ENCODE data around the gene DCLK1. TPM values are rescaled to one million over a fixed set of nuclear protein-coding genes. Genes with fewer than 3 reads are reported as not detected.

DCLK1 gene
- total RNA-seq, 1 donor from 2014 or later: 1.5 TPM

- ATAC-seq: no peak
Observed at GRCh38 chr13:35822666-35823065, 308.5 kb downstream of the DCLK1 start.

GRCh38 chr13:35818633-35819067 lies 312.5 kb downstream of the DCLK1 start:
- ATAC-seq: no peak

- no peak for ATAC-seq
Observed at GRCh38 chr13:35817642-35818607, 313.3 kb downstream of the DCLK1 start.

- no peak for ATAC-seq
Observed at GRCh38 chr13:35814605-35815011, 316.6 kb downstream of the DCLK1 start.

- no peak for ATAC-seq
Observed at GRCh38 chr13:35812736-35813135, 318.4 kb downstream of the DCLK1 start.

GRCh38 chr13:35810321-35810720 lies 320.9 kb downstream of the DCLK1 start:
- ATAC-seq: no peak

- ATAC-seq: no peak
Observed at GRCh38 chr13:35808846-35809245, 322.3 kb downstream of the DCLK1 start.

GRCh38 chr13:35804901-35805300 lies 326.3 kb downstream of the DCLK1 start:
- no peak for ATAC-seq

- no peak for ATAC-seq
Observed at GRCh38 chr13:35797991-35798390, 333.2 kb downstream of the DCLK1 start.

GRCh38 chr13:35797244-35797643 lies 333.9 kb downstream of the DCLK1 start:
- ATAC-seq: no peak

- no peak for ATAC-seq
Observed at GRCh38 chr13:35796623-35797022, 334.6 kb downstream of the DCLK1 start.

- no peak for ATAC-seq
Observed at GRCh38 chr13:35794734-35795389, 336.3 kb downstream of the DCLK1 start.

- no peak for ATAC-seq
Observed at GRCh38 chr13:35793823-35794222, 337.4 kb downstream of the DCLK1 start.

- no peak for ATAC-seq
Observed at GRCh38 chr13:35792911-35793310, 338.3 kb downstream of the DCLK1 start.

- ATAC-seq: no peak
Observed at GRCh38 chr13:35792021-35792420, 339.2 kb downstream of the DCLK1 start.

- no peak for ATAC-seq
Observed at GRCh38 chr13:35791184-35791851, 339.9 kb downstream of the DCLK1 start.

GRCh38 chr13:35789335-35790165 lies 341.6 kb downstream of the DCLK1 start:
- peak; percentile 42 for ATAC-seq

GRCh38 chr13:35787937-35788336 lies 343.2 kb downstream of the DCLK1 start:
- no peak for ATAC-seq

GRCh38 chr13:35785576-35786303 lies 345.4 kb downstream of the DCLK1 start:
- ATAC-seq: no peak

- no peak for ATAC-seq
Observed at GRCh38 chr13:35784286-35784951, 346.8 kb downstream of the DCLK1 start.

- ATAC-seq: no peak
Observed at GRCh38 chr13:35782793-35783192, 348.4 kb downstream of the DCLK1 start.

All from esophagus mucosa (tissue), 1 donor.